Breast epithelium (tissue), 4 donors: ENCODE data around the gene FBXW2. TPM values are rescaled to one million over a fixed set of nuclear protein-coding genes. Genes with fewer than 3 reads are reported as not detected.

Source experiments
- DNase-seq, 2 donors: peaks; one replicate each; pipeline ENCODE4 v3.0.0-alpha.2; 2019; ENCODE audit warnings: low spot score in 2 of 2
- H3K27ac ChIP-seq, 2 donors: fragments of 200-600 bp; sonication (generic) in 1 of 2; one replicate each; pipeline ENCODE4 v1.5.1; 2016 to 2019; ENCODE audit warnings: mild to moderate bottlenecking in 1 of 2
- H3K27me3 ChIP-seq, 2 donors: fragments of 200-600 bp; sonication (generic) in 1 of 2; one replicate each; pipeline versions ENCODE4 v1.5.1 to v1.6.0; 2017 to 2019; ENCODE audit warnings: control low read depth in 1 of 2, mild to moderate bottlenecking in 1 of 2
- H3K36me3 ChIP-seq: fragments of 200-600 bp; one replicate; pipeline ENCODE4 v1.5.1; 2019
- H3K4me1 ChIP-seq, 2 donors: fragments of 200-600 bp; sonication (generic); one replicate each; pipeline ENCODE4 v1.5.1; 2016 to 2019; ENCODE audit warnings: control low read depth in 1 of 2
- H3K4me3 ChIP-seq, 3 donors: fragments of 200-600 bp; sonication (generic); 1 replicate in 2 of 3; 2 replicates in 1 of 3; pipeline ENCODE4 v1.5.1; 2016 to 2019; ENCODE audit warnings: mild to moderate bottlenecking in 3 of 3, moderate library complexity in 2 of 3
- H3K9me3 ChIP-seq, 2 donors: fragments of 200-600 bp; sonication (generic) in 1 of 2; one replicate each; pipeline ENCODE4 v1.5.1; 2016 to 2019; ENCODE audit warnings: control low read depth in 1 of 2
- POLR2A ChIP-seq: fragments of 450-650 bp; IDR thresholded peaks from one replicate; pipeline ENCODE4 v1.6.1; 2016; ENCODE audit warnings: antibody characterized with exemption, mild to moderate bottlenecking, moderate library complexity
- POLR2AphosphoS5 ChIP-seq, 3 donors: sonication (generic); formaldehyde crosslinking; IDR thresholded peaks; one replicate each; pipeline ENCODE4 v1.6.1; 2017; ENCODE audit warnings: antibody characterized with exemption in 3 of 3
- intact Hi-C: fragments of 100-400 bp; cut with DNase I; formaldehyde crosslinking; loops from one replicate; pipeline ENCODE4 v1.15.1; 2023; ENCODE audit warnings: low total_unique reads
- total RNA-seq, 3 donors: library from RNA; depleted of rRNA; stranded (reverse); fragments of >200 nt; gene quantifications; one replicate each; pipeline ENCODE4 v1.1.0, GENCODE V29; 2016
- TF ChIP-seq, protein P1 (sequence below), 3 donors: fragments of 450-650 bp; IDR thresholded peaks; one replicate each; pipeline ENCODE4 v1.5.1; 2016 to 2017; ENCODE audit warnings: antibody characterized with exemption in 3 of 3, mild to moderate bottlenecking in 3 of 3, moderate library complexity in 3 of 3

Gene FBXW2
- total RNA-seq, 3 donors from 2014 or later, result 44.9 to 49.9 (median 49.8) TPM

DNA sequence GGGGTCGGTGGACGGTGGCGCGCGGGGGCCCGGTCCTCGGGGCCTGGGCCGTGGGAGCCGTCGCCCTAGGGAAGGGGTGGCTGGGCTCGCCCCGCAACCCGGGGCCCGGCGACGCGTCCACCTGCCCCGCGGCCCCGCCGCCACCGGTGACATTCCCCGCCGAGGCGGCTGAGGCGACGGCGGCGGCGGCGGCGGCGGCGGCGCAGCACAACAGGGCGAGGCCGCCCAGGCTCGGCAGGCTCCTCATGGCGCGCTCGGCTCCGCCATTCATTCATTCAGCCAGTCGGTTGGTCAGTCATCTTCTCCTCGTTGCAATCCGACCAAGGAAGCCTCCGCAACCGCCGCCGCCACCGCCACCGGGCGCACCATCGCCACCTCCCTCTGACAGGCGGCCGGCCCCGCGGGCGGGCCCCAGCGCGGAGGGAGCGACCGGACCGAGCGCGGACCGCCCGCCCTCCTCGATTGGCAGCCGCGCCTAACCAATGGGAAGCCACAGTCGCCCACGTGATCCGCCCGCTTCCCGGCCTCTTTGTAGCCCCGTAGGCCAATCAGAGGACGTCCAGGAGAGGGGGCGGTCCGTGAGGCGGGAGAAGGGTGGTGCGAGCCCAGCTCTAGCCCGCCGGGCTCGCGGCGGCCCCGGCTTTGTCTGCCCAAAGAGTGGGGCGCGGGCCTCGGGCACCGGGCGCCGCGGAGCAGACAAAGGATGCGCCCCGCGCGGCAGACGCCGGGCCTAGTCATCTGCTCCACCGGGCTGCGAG lies 78.9 kb downstream of the FBXW2 start, which contains the start of gene MEGF9:
MEGF9 (minus strand) TSS at position 383 of the 758 bp plus-strand sequence; CDS start at position 271, 112 bp downstream.
- Histone ChIP-seq H3K4me1 (no peaks in the 10 kb centered on the region), H3K4me3 (peak within 1 kb of the TSS; percentile 91 to 93 (median 91)), H3K27me3 (no peaks in the 10 kb centered on the region), H3K36me3 (no peaks in the 10 kb centered on the region), H3K9me3 (no peaks in the 10 kb centered on the region), H3K27ac (peak within 1 kb of the TSS; percentile 84 to 87)
- DNase-seq, result peak; percentile 97 to 98
- TF ChIP-seq, protein P1, sequence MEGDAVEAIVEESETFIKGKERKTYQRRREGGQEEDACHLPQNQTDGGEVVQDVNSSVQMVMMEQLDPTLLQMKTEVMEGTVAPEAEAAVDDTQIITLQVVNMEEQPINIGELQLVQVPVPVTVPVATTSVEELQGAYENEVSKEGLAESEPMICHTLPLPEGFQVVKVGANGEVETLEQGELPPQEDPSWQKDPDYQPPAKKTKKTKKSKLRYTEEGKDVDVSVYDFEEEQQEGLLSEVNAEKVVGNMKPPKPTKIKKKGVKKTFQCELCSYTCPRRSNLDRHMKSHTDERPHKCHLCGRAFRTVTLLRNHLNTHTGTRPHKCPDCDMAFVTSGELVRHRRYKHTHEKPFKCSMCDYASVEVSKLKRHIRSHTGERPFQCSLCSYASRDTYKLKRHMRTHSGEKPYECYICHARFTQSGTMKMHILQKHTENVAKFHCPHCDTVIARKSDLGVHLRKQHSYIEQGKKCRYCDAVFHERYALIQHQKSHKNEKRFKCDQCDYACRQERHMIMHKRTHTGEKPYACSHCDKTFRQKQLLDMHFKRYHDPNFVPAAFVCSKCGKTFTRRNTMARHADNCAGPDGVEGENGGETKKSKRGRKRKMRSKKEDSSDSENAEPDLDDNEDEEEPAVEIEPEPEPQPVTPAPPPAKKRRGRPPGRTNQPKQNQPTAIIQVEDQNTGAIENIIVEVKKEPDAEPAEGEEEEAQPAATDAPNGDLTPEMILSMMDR (IDR thresholded peaks at IDR 0.05), result peak in 1 of 3 donors; percentile 12
- TF ChIP-seq POLR2AphosphoS5 (IDR thresholded peaks at IDR 0.05), result peak; percentile 14 to 79 (median 64)
- TF ChIP-seq POLR2A, result peak; percentile 31
- intact Hi-C loops, result no loop called here

- TF ChIP-seq, protein P1 (IDR thresholded peaks at IDR 0.05), result peak; percentile 16 to 41 (median 22)
- TF ChIP-seq POLR2A (no peak), POLR2AphosphoS5 (IDR thresholded peaks at IDR 0.05) (no peak)
These were observed 79.7 kb downstream of the FBXW2 start for GRCh38 chr9:120713257-120714087.

DNA sequence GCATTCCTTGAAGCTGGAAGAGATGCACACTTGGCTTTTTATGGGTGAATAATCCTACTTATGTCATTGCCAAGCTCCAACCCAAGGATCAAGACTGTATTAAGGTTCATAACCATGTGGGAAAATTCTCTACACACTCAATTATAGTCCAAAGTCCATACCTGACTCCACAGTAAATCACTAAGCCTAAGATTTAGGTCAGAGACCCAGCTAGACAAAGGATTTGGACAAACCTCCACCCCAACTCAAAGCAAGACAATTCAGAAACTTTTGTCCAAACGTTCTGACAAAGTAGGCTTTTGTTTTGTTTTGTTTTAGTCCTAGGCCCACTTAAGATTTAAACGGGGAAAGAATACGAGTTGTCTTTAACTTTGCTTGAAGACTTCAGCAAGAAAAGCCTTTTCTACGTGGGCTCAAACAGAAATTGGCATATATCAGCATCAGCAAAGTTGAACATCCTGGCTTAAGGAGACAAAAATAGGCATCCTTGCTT lies 80.6 kb downstream of the FBXW2 start:
- DNase-seq, result no peak
- no peak for TF ChIP-seq POLR2A
- TF ChIP-seq POLR2AphosphoS5 (IDR thresholded peaks at IDR 0.05), result no peak
- TF ChIP-seq, protein P1 (IDR thresholded peaks at IDR 0.05), result no peak
- no peaks in the 10 kb centered on the region for H3K36me3 ChIP-seq
- no peaks in the 10 kb centered on the region for H3K27me3 ChIP-seq
- intact Hi-C loops, result no loop called here
- peak overlapping the region; percentile 91 to 93 (median 91) for H3K4me3 ChIP-seq
- H3K4me1 ChIP-seq, result no peaks in the 10 kb centered on the region
- peak overlapping the region; percentile 84 to 87 for H3K27ac ChIP-seq
- H3K9me3 ChIP-seq, result no peaks in the 10 kb centered on the region

More at GRCh38 chr9:120713257-120714087, 79.7 kb downstream of the FBXW2 start:
- H3K4me3 ChIP-seq, result peak overlapping the region; percentile 91 to 93 (median 91)
- intact Hi-C loops, result no loop called here
- no peaks in the 10 kb centered on the region for H3K27me3 ChIP-seq
- H3K4me1 ChIP-seq, result no peaks in the 10 kb centered on the region
- no peak for DNase-seq
- H3K36me3 ChIP-seq, result no peaks in the 10 kb centered on the region
- no peaks in the 10 kb centered on the region for H3K9me3 ChIP-seq
- peak overlapping the region; percentile 84 to 87 for H3K27ac ChIP-seq

DNA sequence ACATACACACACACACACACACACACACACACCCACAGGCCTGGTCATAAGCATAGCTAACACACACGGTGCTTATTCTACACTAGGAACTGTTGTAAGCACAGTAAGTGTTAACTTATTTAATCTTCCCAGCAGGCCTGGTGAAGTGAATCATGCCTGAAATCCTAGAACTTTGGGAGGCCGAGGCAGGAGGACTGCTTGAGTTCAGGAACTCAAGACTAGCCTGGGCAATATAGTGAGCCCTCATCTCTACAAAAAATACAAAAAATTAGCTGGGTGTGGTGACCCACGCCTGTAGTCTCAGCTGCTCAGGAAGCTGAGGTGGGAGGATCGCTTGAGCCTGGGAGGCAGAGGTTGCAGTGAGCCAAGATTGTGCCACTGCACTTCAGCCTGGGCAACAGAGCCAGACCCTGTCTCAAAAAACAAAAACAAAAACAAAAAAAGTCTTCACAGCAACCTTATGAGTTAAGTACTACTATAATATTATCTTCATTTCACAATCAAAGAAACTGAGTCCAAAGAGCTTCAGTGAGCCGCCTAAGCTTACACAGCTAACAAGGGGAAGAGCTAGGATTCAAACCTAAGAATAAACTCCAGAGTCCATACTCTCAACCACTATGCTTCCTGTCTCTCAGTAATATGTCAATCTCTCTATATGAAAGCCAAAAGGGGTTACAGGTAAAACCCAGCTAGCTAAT lies 81.2 kb downstream of the FBXW2 start:
- no peaks in the 10 kb centered on the region for H3K36me3 ChIP-seq
- TF ChIP-seq POLR2A (no peak), POLR2AphosphoS5 (IDR thresholded peaks at IDR 0.05) (no peak)
- TF ChIP-seq, protein P1 (IDR thresholded peaks at IDR 0.05), result no peak
- intact Hi-C loops, result no loop called here
- no peaks in the 10 kb centered on the region for H3K27me3 ChIP-seq
- DNase-seq, result no peak
- no peaks in the 10 kb centered on the region for H3K9me3 ChIP-seq
- H3K27ac ChIP-seq, result peak overlapping the region; percentile 84 to 87
- H3K4me3 ChIP-seq, result peak overlapping the region; percentile 91 to 93 (median 91)
- no peaks in the 10 kb centered on the region for H3K4me1 ChIP-seq
